WTC11 (cell line): Measurements from ENCODE around the gene PTPRN.

ENCODE experiments used
- CREB1 ChIP-seq: sonication (generic); formaldehyde crosslinking; IDR thresholded peaks from 2 replicates; pipeline ENCODE4 v1.8.0; 2023; ENCODE audit warnings: mild to moderate bottlenecking, missing genetic modification reagents
- ETV6 ChIP-seq: sonication (generic); formaldehyde crosslinking; IDR thresholded peaks from 2 replicates; pipeline ENCODE4 v1.8.1; 2022; ENCODE audit warnings: mild to moderate bottlenecking, missing genetic modification reagents
- FOXK1 ChIP-seq: sonication (generic); formaldehyde crosslinking; IDR thresholded peaks from 2 replicates; pipeline ENCODE4 v1.8.0; 2022; ENCODE audit warnings: mild to moderate bottlenecking, moderate library complexity, missing genetic modification reagents
- KAT7 ChIP-seq: sonication (generic); formaldehyde crosslinking; IDR thresholded peaks from 2 replicates; pipeline ENCODE4 v1.8.1; 2023; ENCODE audit warnings: missing genetic modification reagents, mild to moderate bottlenecking, borderline replicate concordance
- SMAD3 ChIP-seq: sonication (generic); formaldehyde crosslinking; IDR thresholded peaks from 2 replicates; pipeline ENCODE4 v1.8.0; 2022; ENCODE audit warnings: missing genetic modification reagents, mild to moderate bottlenecking, borderline replicate concordance
- TF ChIP-seq, protein P1 (sequence below): fragments of 200-600 bp; IDR thresholded peaks from 2 replicates; pipeline ENCODE4 v1.8.0; 2022; ENCODE audit warnings: antibody characterized with exemption
- TF ChIP-seq, protein P2 (sequence below): sonication (generic); formaldehyde crosslinking; IDR thresholded peaks from 2 replicates; pipeline ENCODE4 v1.8.0; 2022; ENCODE audit warnings: mild to moderate bottlenecking, missing genetic modification reagents
- TF ChIP-seq, protein P3 (sequence below): sonication (generic); formaldehyde crosslinking; IDR thresholded peaks from 2 replicates; pipeline ENCODE4 v1.8.1; 2022; ENCODE audit warnings: mild to moderate bottlenecking, missing genetic modification reagents, moderate library complexity, borderline replicate concordance

DNA sequence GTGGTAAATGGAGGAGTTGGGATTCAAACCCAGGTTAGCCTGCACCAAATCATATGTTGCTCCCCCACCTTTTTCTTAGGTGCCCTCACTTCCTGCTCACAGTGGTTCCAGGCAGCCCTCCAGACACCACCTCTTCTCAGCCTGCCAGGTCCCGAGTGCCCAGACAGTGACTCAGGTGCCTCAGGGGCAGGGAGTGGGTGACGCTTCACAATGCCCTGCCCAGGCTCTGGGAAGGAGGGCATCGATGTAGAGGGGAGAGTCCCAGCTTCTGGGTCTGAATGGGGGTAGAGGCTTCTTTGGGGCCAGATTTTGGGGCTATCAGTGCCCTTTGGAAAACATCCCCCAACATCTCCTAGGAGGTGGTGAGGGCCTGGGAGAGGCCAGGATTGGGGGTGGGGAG lies 35.3 kb downstream of the PTPRN start:
- TF ChIP-seq, protein P1, sequence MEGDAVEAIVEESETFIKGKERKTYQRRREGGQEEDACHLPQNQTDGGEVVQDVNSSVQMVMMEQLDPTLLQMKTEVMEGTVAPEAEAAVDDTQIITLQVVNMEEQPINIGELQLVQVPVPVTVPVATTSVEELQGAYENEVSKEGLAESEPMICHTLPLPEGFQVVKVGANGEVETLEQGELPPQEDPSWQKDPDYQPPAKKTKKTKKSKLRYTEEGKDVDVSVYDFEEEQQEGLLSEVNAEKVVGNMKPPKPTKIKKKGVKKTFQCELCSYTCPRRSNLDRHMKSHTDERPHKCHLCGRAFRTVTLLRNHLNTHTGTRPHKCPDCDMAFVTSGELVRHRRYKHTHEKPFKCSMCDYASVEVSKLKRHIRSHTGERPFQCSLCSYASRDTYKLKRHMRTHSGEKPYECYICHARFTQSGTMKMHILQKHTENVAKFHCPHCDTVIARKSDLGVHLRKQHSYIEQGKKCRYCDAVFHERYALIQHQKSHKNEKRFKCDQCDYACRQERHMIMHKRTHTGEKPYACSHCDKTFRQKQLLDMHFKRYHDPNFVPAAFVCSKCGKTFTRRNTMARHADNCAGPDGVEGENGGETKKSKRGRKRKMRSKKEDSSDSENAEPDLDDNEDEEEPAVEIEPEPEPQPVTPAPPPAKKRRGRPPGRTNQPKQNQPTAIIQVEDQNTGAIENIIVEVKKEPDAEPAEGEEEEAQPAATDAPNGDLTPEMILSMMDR, result no peak
- TF ChIP-seq ETV6 (CRISPR knock-in tag) (no peak), CREB1 (no peak), SMAD3 (CRISPR knock-in tag) (no peak), FOXK1 (CRISPR knock-in tag) (no peak), KAT7 (CRISPR knock-in tag) (no peak)
- TF ChIP-seq, protein P2, sequence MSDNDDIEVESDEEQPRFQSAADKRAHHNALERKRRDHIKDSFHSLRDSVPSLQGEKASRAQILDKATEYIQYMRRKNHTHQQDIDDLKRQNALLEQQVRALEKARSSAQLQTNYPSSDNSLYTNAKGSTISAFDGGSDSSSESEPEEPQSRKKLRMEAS (CRISPR knock-in tag), result no peak
- TF ChIP-seq, protein P3, sequence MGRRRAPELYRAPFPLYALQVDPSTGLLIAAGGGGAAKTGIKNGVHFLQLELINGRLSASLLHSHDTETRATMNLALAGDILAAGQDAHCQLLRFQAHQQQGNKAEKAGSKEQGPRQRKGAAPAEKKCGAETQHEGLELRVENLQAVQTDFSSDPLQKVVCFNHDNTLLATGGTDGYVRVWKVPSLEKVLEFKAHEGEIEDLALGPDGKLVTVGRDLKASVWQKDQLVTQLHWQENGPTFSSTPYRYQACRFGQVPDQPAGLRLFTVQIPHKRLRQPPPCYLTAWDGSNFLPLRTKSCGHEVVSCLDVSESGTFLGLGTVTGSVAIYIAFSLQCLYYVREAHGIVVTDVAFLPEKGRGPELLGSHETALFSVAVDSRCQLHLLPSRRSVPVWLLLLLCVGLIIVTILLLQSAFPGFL (CRISPR knock-in tag), result no peak
